NCI-H82 treated with DMSO at 0.1 percent for 48 hours (cell line): Measurements from ENCODE around the gene MPZ.
A peak's percentile ranks its signal among the peaks of the same experiment; 100 is the strongest.

ENCODE experiments used
- DNase-seq: peaks from one replicate; lab custom pipeline; 2025; ENCODE audit not compliant: unreplicated experiment; lab: John Stamatoyannopoulos, UW

The MPZ gene

GRCh38 chr1:161300478-161300877 is 9.3 kb downstream of the MPZ start:
- DNase-seq = no peak

GRCh38 chr1:161299347-161299746 is 10.4 kb downstream of the MPZ start:
- no peak for DNase-seq

- DNase-seq = no peak
Measured at GRCh38 chr1:161298116-161298515, 11.7 kb downstream of the MPZ start.

GRCh38 chr1:161297415-161297814 is 12.4 kb downstream of the MPZ start:
- DNase-seq = no peak

DNA sequence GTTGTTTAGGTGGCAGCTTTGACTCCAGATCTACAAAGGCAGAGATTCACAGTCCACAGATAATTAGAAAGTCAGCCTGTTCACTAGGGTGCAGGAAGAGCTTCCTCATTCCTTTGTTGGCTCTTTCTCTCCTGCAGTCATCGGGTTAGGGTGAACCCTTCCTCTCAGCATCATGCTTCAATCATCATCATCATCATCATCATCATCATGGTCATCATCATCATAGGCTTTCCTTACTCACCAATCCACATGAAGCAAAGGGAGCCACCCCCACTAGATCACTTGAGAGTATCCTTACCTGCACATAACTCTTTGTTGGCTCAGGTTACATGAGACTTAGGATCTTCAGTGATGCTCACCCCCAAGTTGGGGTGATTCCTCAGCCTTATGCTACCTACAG is 19.0 kb downstream of the MPZ start:
- no peak for DNase-seq

- DNase-seq = no peak
Measured at GRCh38 chr1:161287482-161288054, 22.2 kb downstream of the MPZ start.

DNA sequence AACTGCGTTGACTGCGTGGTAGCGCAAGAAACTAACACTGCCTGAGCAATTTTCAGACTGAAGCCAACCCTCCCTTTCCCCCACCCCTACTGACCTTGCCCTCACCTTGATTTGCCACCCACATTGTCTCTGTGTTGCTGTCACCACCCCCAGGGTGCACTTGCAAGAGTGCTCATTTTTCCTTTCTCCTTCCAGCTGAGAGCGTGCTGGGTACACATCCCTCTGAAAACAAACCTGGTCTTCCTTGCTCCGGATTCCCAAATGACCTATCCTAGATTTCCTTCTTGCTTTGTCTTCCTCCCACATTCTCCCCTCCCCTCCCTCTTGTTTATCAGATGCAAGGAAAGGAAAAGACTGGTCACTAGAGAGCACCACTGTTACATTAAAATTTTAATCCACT is 24.2 kb downstream of the MPZ start:
- no peak for DNase-seq

GRCh38 chr1:161285113-161285512 is 24.7 kb downstream of the MPZ start:
- no peak for DNase-seq

DNA sequence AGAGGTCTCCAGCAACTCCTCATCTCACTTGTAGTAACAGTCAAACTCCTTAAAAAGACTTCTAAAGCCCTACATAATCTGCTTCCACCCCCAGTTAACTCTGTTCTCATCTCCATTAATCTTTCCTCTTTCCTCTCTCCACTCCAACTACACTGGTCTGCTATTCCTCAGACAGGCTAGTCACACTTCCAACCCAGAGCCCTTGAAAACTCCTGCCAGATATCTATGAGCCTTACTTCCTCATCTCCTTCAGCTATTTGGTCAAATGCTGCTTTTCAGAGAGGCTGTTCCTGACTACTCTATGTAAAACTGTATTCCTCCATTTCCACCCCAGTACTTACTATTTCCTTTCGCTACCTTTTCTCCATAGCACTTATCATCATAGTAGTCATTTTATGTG is 26.8 kb downstream of the MPZ start:
- DNase-seq = peak; percentile 25

GRCh38 chr1:161274874-161275273 is 34.9 kb downstream of the MPZ start:
- peak; percentile 85 for DNase-seq

DNA sequence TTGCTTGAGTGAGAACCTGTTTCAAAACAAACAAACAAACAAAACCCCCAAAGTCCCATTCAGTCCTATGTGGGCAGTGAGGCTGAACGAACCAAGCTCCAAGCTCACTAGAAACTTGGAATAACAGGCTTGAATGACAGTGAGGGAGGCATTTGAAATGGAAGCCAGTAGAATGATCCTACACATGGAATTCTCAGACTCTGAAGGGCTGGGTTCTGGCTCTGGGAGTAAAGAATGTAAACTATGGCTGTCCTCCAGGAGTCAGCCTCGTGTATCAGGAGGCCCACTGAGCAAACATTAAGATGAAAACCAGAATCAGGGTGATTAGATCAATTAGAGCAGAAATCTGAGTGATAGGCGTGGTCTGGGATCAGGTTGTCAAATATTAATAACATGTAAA is 36.4 kb downstream of the MPZ start:
- no peak for DNase-seq

- DNase-seq = no peak
Measured at GRCh38 chr1:161267321-161267720, 42.4 kb downstream of the MPZ start.

GRCh38 chr1:161266836-161267235 is 42.9 kb downstream of the MPZ start:
- no peak for DNase-seq

DNA sequence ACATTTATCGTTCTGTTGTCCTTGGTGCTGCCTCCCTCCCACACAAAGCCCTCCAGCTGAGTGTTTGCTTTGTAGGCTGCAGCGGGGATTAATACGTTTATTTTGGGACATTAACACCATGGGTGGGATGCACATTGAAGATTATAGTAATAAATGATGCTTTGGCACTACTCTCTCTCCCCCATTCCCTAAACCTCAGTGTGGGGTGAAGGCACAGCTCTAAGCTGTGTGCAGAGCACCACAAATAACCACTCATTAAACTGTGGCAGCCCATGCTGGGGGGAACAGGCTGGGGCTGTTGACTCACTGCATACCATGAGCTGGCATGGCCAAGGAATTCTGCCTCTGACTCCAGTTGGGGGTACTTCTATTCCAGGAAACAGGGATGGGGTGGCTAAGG is 43.6 kb downstream of the MPZ start:
- no peak for DNase-seq

- DNase-seq = no peak
Measured at GRCh38 chr1:161265305-161265704, 44.5 kb downstream of the MPZ start.

- DNase-seq = no peak
Measured at GRCh38 chr1:161261261-161262235, 48.2 kb downstream of the MPZ start.

- DNase-seq = peak; percentile 35
Measured at GRCh38 chr1:161260376-161261260, 49.1 kb downstream of the MPZ start.

- no peak for DNase-seq
Measured at GRCh38 chr1:161259765-161260164, 50.0 kb downstream of the MPZ start.

DNA sequence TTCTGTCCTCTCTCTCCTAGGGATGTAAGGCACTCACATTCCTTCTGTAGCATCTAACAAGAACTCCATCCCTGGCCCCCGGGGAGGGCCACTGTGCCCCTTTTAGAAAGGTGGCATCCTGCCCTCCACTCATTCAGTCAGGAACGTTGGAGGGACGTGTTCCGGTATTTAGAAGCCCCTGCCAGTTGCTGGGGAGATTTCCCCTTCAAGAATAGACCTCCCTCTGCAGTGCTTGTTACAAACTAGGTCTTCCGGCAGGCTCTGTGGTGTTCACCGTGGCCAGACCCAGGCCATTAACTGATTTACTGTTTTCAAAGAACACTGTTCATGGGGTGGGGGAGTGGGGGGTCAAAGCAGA is 50.4 kb downstream of the MPZ start:
- no peak for DNase-seq

GRCh38 chr1:161258439-161259344 is 51.1 kb downstream of the MPZ start, which contains the start of gene PCP4L1:
TSS of gene PCP4L1 (plus strand) at chr1:161258745. CDS start at chr1:161258975, 230 bp downstream.
- DNase-seq = peak; percentile 83
